ENCODE measurements around the gene FPR3.

Gene FPR3

DNA sequence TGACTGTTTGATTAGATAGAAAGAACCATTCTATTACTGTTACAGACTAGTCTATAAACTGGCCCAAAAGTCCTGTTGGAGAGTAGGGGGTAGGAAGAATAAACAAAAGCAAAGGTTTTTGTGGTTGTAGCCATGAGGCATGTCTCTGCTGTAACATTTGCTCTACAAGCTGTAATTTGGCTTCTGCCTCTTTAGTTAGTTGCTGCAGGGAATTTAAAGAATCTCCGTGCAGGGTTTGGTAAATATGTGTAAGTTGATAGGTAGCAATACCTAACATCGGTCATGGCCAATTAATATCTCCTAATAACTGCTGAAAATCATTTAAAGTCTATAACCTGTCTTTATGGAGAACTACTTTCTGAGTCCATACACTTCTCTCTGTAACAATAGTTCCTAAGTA lies 13.0 kb downstream of the FPR3 start:
- FAIRE-seq, result no peak

GRCh38 chr19:51808333-51808986 lies 13.5 kb downstream of the FPR3 start:
- FAIRE-seq, result no peak

GRCh38 chr19:51809787-51810186 lies 14.8 kb downstream of the FPR3 start:
- no peak for FAIRE-seq

DNA sequence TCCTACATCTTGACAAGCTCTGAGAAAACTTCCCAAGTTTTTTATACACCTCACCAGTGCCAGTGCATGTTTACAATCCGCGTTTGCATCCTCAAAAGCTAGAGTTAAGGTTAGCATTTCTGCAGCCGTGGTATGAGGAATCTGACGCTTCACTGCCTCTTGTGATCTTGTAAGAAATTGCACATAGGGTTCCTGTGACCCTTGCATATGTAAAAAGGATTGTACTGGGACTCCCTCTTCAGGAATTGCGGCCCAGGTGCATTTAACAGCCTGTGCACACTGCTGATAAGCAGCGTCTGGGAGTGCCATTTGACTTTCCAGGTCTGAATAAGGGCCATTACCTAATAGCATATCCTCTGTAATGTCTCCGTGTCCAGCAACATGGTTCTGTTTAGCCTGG lies 15.3 kb downstream of the FPR3 start:
- no peak for FAIRE-seq

DNA sequence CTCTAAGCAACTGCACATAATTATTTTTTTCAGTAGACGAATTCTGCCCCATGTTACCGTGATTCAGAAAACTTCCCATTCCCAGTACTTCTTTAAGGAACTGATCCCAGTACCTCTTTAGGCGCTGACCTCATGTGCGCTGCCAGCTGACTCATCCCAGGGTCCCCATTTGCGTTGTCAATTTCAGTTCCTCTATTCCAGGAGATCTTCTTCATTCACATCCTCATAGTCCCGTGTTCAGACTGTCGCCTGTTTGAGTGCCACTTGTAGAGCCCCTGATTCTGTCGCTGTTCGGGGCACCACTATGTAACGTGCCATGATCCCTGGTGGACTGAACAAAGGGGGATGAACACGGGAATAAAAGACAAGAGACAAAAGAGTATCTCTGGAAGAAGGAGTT lies 16.4 kb downstream of the FPR3 start:
- no peak for FAIRE-seq

- no peak for FAIRE-seq
Measured at GRCh38 chr19:51815043-51815442, 20.1 kb downstream of the FPR3 start.

GRCh38 chr19:51816711-51817110 lies 21.8 kb downstream of the FPR3 start:
- FAIRE-seq, result no peak

DNA sequence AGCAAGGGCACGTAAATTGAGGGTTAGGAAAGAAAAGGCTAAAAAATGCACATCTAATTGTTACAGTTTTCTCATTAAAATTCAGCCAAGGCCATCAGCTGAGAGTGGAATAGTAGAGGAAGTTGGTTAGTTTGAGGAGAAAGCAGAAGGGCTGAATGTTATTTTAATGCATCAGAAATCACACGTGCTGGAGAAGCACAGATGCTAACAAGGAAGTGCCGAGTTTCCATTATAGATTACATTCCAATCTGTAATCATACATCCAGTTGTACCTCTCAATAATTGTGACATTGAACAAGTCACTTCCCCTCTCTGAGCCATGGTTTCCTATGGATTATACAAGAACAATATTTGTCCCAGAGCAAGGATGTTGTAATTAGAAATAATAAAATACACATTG lies 25.1 kb downstream of the FPR3 start:
- no peak for FAIRE-seq

DNA sequence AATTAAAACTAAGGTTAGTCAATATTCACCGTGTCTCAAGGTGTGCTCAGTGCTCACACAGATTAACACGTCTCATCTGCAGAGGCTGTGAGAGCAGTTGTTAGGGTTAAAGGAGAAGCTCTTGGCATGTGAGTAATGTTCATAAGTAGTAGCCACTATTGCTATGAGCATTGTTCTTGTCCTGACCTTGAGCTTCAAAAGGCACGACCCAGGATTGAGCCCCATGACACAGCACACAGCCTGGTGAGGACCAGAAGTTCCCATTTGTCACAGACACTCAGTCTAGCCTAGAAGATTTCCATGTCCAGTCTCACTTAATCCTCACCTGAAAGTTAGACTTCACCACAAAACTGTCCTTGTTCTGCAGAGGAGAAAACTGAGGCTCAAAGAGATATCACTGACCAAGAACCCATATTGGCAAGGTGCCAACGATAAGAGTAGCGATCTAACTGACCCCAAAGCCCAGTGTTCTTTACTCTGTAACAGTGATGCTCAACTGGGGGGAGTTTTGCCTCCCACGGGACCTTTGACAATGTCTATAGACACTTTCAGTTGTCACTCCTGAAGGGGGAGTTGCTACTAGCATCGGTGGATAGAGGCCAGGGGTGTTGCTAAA lies 26.0 kb downstream of the FPR3 start:
- FAIRE-seq, result no peak

DNA sequence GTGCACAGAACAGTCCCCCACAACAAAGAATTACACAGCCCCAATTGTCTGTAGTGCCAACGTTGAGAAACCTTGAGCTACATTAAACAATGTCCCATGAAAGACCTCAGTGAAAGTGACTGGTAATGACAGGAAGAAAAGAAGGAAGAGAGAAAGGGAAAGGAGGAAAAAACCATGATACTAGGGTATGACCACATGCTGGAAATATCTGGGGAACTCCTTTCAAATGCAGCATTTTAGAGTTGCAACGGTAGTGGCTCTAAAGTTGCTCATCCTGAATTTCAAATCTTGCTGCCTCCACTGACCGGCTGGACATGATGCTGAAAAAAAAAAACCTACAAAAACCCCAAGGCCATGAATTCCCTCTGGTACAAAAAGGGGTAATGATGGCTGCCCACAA lies 26.5 kb downstream of the FPR3 start:
- no peak for FAIRE-seq

- FAIRE-seq, result no peak
Measured at GRCh38 chr19:51821921-51822320, 27.0 kb downstream of the FPR3 start.

DNA sequence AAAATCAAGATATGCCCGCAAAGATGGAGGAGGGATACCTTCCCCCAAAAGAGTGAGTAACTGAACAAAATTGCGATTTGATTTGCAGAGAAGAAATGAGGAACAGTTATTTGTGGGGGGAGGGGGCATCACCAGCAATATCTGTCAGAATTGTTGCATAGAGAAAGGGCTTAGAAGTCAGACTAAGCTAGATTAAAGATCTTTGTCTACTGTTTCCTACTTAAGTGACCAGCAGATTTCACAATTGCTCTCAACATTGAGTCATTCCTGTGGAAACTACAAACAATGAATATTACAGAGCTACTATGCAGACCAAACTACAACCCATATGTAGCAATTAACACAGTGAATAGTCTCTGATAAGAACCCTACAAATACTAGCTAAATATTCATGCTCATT lies 27.4 kb downstream of the FPR3 start:
- FAIRE-seq, result no peak

GRCh38 chr19:51822946-51823345 lies 28.0 kb downstream of the FPR3 start:
- FAIRE-seq, result no peak

GRCh38 chr19:51824281-51825005 lies 29.5 kb downstream of the FPR3 start:
- FAIRE-seq, result no peak

DNA sequence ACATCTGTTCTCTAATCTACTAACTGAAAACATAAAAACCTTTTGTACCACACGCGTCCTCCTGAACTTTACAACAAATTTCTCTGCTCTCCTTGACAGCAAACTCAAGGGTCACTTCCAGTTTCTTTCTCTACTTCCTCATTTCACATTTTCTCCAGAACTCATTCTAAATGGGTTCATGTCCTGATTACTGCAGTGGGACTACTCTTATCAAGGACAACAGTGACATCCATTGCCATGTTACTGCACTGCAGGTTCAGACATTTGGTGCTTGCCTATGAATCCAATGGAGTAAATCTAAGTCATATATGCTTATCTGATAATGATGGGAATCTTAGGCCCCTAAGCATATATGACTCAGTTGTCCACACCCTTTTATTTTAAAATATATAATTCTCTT lies 35.3 kb downstream of the FPR3 start:
- no peak for FAIRE-seq

DNA sequence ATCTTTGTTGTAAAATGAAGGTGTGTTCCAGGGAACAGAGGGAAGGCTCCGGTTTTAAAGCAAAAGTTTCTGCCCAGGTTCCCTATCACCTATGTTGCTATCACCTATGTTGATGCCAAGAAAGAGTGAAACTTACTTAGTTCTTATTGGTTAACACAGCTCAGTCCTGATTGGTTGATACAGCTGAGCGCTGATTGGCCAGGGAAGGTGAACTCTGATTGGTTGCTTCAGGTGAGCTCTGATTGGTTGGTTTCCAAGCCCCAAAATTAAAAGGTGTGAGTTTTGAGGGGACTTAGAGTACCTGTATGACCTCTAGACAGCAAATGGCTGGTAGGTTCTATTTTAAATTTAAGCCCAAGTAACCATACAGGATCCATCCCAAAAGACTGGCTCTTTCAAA lies 42.2 kb downstream of the FPR3 start:
- FAIRE-seq, result no peak

- FAIRE-seq, result no peak
Measured at GRCh38 chr19:51861870-51862622, 67.1 kb downstream of the FPR3 start.

DNA sequence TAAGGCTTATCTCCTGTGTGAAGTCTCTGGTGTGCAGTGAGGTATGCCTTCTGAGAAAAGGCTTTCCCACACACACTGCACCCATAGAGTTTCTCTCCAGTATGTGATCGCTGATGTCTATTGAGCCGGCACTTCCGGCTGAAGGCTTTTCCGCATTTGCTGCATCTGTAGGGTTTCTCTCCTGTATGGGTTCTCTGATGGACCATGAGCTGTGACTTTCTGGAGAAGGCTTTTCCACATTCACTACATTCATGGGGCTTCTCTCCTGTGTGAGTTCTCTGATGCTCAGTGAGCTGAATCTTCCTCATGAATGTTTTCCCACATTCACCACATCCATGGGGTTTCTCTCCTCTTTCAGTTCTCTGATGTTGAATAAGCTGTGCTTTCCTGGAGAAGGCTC lies 78.1 kb downstream of the FPR3 start:
- FAIRE-seq, result no peak
